ENCODE results near the gene OR2AE1. TPM values are rescaled to one million over a fixed set of nuclear protein-coding genes. Genes with fewer than 3 reads are reported as not detected.
"Not testable (repeated sequence)": the region's sequence is repeated elsewhere in the genome, so short reads cannot be mapped to it uniquely, and the experiment has no call there.

Gene OR2AE1
- total RNA-seq, result 0.15 TPM in 1 of 2 replicates, not detected in the other

- no peak for DNase-seq (ENCODE audit: low read depth)
These were observed at the start of gene OR2AE1 for GRCh38 chr7:99876933-99877332. TSS of gene OR2AE1 (minus strand) at chr7:99877033. CDS start at chr7:99877033, 0 bp downstream.

- DNase-seq (ENCODE audit: low read depth), result no peak
These were observed 49.5 kb upstream of the OR2AE1 start for GRCh38 chr7:99926321-99926720.

DNA sequence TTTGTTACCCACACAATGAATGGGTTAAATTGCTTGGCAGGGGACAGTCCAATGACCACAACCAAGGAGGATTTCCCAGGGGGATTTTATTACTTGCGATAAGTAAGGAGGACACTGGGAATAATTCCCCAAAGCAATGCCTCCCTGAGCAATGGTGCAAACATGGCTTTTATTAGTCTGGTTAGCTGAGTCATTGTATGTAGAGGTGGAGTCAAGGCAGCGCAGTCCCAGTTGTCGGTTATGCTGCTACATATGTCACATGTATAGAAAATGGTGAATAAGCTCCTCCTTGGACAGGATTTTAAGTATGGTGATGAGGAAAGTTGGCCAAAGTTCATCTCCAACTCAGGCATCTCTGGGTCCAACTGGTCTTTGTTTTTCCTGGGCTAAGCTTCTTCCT is 46.4 kb upstream of the OR2AE1 start:
- no peak for DNase-seq (ENCODE audit: low read depth)

- peak; percentile 9 for DNase-seq (ENCODE audit: low read depth)
These were observed 43.3 kb upstream of the OR2AE1 start for GRCh38 chr7:99920149-99920548.

GRCh38 chr7:99919814-99920112 is 42.9 kb upstream of the OR2AE1 start:
- no peak for DNase-seq (ENCODE audit: low read depth)

DNA sequence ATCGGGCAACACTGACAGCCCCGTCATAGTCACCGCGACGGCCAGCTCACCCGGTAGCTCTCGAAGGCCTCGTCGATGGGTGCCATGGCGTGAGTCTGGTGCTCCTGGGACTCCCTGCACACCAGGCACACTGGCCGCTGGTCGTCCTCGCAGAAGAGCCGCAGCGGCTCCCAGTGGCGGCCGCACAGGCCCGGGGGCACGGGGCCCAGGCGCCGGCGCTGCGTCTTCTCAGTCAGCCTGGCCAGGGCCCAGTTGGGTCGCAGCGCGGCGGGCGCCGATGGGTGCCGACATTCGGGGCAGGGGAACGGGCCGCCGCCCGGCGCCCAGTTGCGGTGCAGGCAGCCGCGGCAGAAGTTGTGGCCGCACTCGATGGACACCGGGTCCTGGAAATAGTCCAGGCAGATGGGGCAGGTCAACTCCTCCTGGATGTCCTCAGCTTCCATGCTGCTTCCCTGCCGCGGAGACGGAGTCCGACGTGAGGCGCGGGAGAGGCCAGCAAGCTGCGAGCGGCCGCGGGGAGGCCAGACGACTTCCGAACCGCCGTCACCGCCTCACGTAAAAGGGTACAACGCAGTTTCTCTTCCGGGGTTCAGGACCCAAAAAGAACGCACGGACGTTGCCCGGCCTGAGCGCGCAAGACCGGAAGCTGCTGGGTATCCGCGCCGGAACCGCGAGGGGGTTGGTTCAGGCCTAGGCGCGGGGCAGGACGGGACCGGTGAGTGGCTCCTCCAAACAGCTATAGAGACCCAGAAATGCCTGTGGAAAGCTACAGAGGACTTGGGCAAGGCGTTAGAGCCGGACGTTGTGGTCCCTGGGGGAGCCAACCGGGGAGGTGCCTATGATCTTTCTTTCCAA is 42.4 kb upstream of the OR2AE1 start, which contains the start of gene TRIM4:
TSS of gene TRIM4 (minus strand) at position 572 of the 855 bp plus-strand sequence. CDS start at position 443, 129 bp downstream.
- peak; percentile 79 for DNase-seq (ENCODE audit: low read depth)

DNA sequence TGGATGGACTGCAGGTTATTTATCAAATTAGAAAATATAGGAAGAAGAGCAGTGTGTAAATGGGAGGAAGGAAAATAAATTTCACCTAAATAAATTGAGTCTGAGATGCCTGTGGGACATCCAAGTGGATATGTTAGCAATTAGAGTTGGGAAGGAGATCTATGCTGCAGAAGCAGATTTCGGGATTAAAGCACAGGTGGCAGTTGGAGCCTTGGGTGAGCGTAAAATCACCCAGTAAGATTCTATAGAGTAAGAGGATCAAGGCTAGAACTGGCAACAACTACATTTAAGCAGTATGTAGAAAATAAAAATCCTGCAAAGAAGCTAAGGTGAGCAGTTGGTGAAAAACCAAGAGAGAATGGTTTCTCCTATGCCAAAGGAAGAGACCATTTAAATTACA is 34.1 kb upstream of the OR2AE1 start:
- no peak for DNase-seq (ENCODE audit: low read depth)

- DNase-seq (ENCODE audit: low read depth), result no peak
These were observed 24.7 kb upstream of the OR2AE1 start for GRCh38 chr7:99901581-99901980.

GRCh38 chr7:99899830-99900519 is 23.1 kb upstream of the OR2AE1 start:
- no peak for DNase-seq (ENCODE audit: low read depth)

DNA sequence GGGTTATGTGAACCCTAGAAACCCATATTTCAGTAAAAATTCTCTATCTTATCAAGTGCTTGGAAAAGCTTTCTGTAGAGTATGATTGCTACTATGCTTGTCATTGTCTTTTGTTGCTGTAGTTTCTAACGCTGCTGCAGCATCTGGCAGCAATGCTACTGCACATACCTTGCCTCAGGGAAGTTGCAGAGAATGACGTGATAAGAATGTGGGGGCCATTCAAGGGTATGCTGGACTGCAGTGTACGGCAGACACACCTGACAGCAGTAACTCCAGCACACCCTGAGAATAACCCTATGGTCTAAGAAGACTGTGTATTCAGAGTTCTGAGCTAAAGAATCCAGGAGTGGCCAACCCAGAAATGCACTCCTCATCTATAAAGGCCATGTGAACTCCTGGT is 22.0 kb upstream of the OR2AE1 start:
- peak; percentile 11 for DNase-seq (ENCODE audit: low read depth)

GRCh38 chr7:99898023-99898357 is 21.2 kb upstream of the OR2AE1 start:
- no peak for DNase-seq (ENCODE audit: low read depth)

GRCh38 chr7:99897322-99898022 is 20.6 kb upstream of the OR2AE1 start:
- DNase-seq (ENCODE audit: low read depth), result no peak

GRCh38 chr7:99894738-99895137 is 17.9 kb upstream of the OR2AE1 start:
- DNase-seq (ENCODE audit: low read depth), result no peak

DNA sequence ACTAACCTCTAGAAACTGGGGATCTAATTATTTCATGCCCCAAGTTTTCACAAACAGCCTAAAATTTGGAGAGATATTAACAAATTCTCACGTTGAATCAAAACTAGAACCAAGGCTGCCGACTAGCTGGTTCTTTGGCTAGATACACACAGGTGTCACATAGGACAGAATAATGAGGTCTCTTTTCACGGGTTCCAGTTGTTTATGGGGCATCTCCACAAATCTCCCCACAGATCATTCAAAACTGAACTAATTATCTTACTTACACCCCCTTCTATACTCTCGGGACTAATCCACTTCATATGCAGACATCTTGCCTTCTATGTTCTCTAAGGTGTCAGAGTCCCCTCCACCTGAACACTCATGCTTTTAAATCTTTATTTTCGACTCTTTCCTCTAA is 16.4 kb upstream of the OR2AE1 start:
- no peak for DNase-seq (ENCODE audit: low read depth)

DNA sequence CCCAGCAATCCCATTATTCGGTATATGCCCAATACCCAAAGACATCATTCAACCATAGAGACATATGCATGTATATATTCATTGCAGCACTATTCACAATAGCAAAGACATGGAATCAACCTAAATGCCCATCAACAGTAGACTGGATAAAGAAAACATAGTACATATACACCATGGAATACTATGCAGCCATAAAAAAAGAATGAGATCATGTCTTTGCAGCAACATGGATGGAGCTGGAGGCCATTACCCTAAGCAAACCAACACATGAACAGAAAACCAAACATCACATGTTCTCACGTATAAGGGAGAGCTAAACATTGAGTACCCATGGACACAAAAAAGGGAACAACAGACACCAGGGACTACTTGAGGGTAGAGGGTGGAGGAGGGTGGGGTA is 13.5 kb upstream of the OR2AE1 start:
- DNase-seq (ENCODE audit: low read depth), result not testable (repeated sequence)

DNA sequence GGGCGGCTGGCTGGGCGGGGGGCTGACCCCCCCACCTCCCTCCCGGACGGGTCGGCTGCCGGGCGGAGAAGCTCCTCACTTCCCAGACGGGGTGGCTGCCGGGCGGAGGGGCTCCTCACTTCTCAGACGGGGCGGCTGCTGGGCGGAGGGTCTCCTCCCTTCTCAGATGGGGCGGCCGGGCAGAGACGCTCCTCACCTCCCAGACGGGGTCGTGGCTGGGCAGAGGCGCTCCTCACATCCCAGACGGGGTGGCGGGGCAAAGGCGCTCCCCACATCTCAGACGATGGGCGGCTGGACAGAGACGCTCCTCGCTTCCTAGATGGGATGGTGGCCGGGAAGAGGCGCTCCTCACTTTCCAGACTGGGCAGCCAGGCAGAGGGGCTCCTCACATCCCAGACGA is 11.5 kb upstream of the OR2AE1 start:
- DNase-seq (ENCODE audit: low read depth), result not testable (repeated sequence)

DNA sequence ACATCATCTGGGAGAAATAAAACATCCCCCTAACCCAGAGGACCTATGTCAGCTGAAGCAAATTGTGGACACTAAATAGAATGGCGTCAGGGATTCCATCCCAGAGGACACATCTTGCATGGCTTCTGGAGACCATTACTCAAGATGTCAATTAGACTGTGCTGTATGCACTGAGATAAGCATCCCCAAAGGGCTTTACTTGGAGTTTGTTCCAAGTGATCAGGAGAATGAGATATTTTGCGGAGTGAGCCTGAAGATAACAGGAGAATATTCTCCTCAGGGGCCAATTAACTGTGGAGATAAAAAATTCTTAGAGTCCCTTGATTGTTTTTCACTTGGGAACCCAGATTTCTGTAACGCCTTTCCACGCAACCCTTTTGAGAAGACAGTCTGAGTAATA is 4.5 kb upstream of the OR2AE1 start:
- no peak for DNase-seq (ENCODE audit: low read depth)

- DNase-seq (ENCODE audit: low read depth), result no peak
These were observed 342 bp downstream of the OR2AE1 start for GRCh38 chr7:99876491-99876890.

DNA sequence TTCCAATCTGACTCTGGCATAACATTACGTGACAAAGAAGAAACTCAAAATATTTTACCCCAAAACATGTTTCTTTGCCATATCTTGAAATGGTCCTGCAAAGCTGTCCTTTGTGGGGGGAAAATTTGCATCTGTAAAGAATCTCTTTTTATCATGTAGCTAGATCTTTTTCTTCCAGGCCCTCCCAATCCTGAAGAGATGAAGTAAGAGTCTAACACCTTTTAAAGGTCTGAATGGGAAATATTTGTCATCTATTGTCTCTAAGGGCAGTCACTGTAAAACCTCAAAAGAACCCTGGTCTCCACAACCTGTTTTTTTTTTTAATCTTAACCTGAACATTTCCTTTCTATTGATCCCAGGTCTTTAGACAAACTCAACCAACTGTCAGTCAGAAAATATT is 8.6 kb downstream of the OR2AE1 start:
- DNase-seq (ENCODE audit: low read depth), result peak; percentile 38

DNA sequence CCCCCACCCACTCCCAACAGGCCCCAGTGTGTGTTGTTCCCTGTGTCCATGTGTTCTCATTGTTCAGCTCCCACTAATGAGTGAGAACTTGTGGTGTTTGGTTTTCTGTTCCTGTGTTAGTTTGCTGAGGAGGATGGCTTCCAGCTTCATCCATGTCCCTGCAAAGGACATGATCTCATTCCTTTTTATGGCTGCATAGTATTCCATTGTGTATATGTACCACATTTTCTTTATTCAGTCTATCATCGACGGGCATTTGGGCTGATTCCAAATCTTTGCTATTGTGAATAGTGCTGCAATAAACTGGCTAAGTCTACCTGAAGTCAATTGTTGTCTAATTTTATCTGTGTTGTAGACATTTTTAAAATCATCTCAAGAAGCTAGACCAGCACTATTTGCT is 9.4 kb downstream of the OR2AE1 start:
- DNase-seq (ENCODE audit: low read depth), result not testable (repeated sequence)

DNA sequence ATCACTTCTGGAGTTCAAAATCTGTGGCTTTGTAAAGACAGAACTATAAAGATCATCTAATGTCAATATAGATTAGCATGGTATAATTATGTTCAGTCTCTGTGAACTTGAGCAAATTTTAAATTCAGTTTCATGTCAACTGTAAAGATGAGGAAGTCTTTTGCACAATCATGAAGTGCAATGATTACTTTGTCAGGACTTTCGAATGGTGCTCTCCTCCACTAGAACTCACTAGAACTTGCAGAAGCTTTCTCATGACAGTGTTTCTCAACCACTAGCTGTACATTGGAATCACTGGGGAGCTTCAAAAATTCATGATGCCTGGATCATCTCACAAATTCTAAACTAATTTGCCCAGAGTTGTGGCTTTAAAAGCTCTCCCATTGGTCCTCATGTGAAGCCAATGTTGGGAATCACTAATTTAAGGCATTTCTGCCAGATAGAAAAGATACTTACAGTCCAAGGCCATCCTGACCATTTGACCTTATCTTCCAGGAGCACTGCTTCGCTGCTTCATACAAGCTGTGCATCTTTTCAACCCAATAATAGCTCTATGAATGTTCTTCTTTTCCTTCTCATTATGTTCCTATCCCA is 12.9 kb downstream of the OR2AE1 start:
- DNase-seq (ENCODE audit: low read depth), result no peak

Data from renal cortical epithelial cell (primary cell).